Iris pigment epithelial cell (primary cell): ENCODE measurements around the gene POLR2J3.
"Not testable (repeated sequence)": the region's sequence is repeated elsewhere in the genome, so short reads cannot be mapped to it uniquely, and the experiment has no call there.

Experiments used
- DNase-seq: peaks from one replicate; pipeline ENCODE4 v3.0.0-alpha.2; 2011; ENCODE audit warnings: low read depth

POLR2J3 gene

GRCh38 chr7:102583495-102583894, 11.1 kb upstream of the POLR2J3 start:
- DNase-seq = not testable (repeated sequence)

- not testable (repeated sequence) for DNase-seq
Observed at GRCh38 chr7:102581722-102582121, 9.3 kb upstream of the POLR2J3 start.

GRCh38 chr7:102578486-102578885, 6.1 kb upstream of the POLR2J3 start:
- DNase-seq = not testable (repeated sequence)

- DNase-seq = not testable (repeated sequence)
Observed at GRCh38 chr7:102577315-102578240, 5.2 kb upstream of the POLR2J3 start.

- DNase-seq = not testable (repeated sequence)
Observed at GRCh38 chr7:102576363-102576762, 4.0 kb upstream of the POLR2J3 start.

- DNase-seq = not testable (repeated sequence)
Observed at GRCh38 chr7:102574607-102575006, 2.2 kb upstream of the POLR2J3 start.

- not testable (repeated sequence) for DNase-seq
Observed at GRCh38 chr7:102568620-102569019, 3.8 kb downstream of the POLR2J3 start.

GRCh38 chr7:102550808-102551422, 21.5 kb downstream of the POLR2J3 start, which contains the start of gene SPDYE2:
Gene SPDYE2 (plus strand): TSS chr7:102551226. CDS start chr7:102553256, 2,030 bp downstream.
- DNase-seq = not testable (repeated sequence)

- not testable (repeated sequence) for DNase-seq
Observed at GRCh38 chr7:102546353-102546752, 26.0 kb downstream of the POLR2J3 start.

- not testable (repeated sequence) for DNase-seq
Observed at GRCh38 chr7:102545288-102545687, 27.1 kb downstream of the POLR2J3 start.

GRCh38 chr7:102544372-102544771, 28.0 kb downstream of the POLR2J3 start:
- DNase-seq = not testable (repeated sequence)

- not testable (repeated sequence) for DNase-seq
Observed at GRCh38 chr7:102543596-102543995, 28.8 kb downstream of the POLR2J3 start, which contains the start of gene UPK3BL2. Gene UPK3BL2 (minus strand): TSS chr7:102543696. CDS start chr7:102543636, 60 bp downstream.

GRCh38 chr7:102542771-102543170, 29.6 kb downstream of the POLR2J3 start:
- not testable (repeated sequence) for DNase-seq

- DNase-seq = not testable (repeated sequence)
Observed at GRCh38 chr7:102542083-102542482, 30.3 kb downstream of the POLR2J3 start.

- not testable (repeated sequence) for DNase-seq
Observed at GRCh38 chr7:102540604-102541003, 31.8 kb downstream of the POLR2J3 start.

- not testable (repeated sequence) for DNase-seq
Observed at GRCh38 chr7:102535062-102535615, 37.2 kb downstream of the POLR2J3 start.

GRCh38 chr7:102532127-102532526, 40.3 kb downstream of the POLR2J3 start:
- not testable (repeated sequence) for DNase-seq

GRCh38 chr7:102531583-102531982, 40.8 kb downstream of the POLR2J3 start:
- not testable (repeated sequence) for DNase-seq

- DNase-seq = not testable (repeated sequence)
Observed at GRCh38 chr7:102527822-102528793, 44.3 kb downstream of the POLR2J3 start.

- DNase-seq = not testable (repeated sequence)
Observed at GRCh38 chr7:102527182-102527581, 45.2 kb downstream of the POLR2J3 start.

- not testable (repeated sequence) for DNase-seq
Observed at GRCh38 chr7:102524803-102525202, 47.6 kb downstream of the POLR2J3 start.
